Activated CD4-positive, CD25-positive, alpha-beta regulatory T cell treated with anti-CD3 and anti-CD28 coated beads, Interleukin-2, amount 50 U/mL, for 72 hours (primary cell): ENCODE data around the gene MLYCD.
"Not testable (repeated sequence)": the region's sequence is repeated elsewhere in the genome, so short reads cannot be mapped to it uniquely, and the experiment has no call there.

Source experiments
- DNase-seq: peaks from one replicate; pipeline ENCODE4 v3.0.0; 2021

Gene MLYCD

DNA sequence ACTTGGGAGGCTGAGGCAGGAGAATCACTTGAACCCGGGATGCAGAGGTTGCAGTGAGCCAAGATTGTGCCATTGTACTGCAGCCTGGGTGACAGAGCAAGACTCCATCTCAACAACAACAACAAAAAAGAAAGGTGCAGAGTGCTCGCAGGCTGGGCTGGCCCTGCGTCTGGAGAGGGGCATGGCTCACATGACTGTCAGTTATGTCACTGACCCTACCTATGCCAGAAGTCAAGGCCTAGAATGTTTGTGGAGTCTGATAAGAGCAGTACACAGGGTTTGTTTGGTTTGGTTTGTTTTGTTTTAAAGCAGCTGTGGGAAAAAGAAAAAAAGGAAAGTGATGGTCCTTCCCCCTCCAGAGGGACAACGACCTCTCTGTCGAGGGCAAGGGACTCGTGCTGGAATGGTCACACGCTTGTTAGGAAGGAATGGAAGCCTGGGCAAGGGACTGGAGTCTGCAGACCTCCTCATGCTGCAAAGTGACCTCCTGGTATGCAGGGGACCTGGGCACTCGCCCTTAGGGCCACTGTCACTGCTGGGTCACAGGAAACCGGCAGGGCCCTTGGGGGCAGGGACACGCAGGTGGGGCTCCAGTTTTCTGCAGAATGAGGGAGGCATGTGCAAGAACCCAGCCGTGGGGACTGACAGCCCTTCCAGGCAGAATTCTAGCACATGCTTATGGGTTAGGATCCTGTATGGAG lies 44.0 kb downstream of the MLYCD start:
- no peak for DNase-seq

DNA sequence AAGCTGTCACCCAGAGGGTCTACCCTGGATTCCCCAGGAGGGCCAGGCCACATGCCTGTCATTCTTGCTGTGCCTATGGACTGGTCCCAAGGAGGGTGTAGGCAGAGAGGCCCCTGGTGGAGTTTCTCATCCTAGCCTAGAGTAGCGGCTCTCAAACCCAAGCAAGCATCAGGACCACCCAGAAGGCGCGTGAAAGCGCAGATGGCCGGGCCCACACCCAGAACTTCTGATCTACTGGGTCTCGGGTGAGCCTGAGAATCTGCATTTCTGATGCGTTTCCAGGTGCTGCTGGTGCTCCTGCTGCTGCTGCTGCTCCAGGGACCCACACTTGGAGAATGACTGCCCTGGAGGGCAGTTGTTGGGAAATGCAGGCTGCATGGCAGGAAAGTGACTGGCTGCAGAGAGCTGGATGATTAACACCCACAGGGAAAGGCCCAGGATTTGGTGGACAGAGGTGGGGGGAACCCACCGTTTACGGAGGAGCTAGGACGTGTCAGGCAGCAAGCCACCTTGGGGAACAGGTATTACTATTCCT lies 44.7 kb downstream of the MLYCD start:
- DNase-seq, result no peak

DNA sequence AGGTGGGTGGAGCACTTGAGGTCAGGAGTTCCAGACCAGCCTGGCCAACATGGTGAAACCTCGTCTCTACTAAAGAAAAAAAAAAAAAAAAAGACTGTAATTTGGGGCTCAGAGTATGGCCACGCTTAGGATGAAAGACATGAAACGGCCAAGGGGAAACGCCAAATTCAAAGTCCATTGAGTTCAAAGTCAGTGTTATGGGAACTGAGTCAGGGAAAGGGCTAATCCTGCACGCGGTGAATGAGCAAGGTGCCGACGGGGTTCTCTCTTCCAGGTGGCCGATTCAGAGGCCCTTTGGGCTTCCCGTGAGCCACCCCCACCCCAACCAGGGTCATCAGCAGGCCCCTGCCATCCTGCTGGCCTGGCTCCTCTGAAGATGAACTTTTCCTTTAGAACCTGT lies 46.7 kb downstream of the MLYCD start:
- no peak for DNase-seq

DNA sequence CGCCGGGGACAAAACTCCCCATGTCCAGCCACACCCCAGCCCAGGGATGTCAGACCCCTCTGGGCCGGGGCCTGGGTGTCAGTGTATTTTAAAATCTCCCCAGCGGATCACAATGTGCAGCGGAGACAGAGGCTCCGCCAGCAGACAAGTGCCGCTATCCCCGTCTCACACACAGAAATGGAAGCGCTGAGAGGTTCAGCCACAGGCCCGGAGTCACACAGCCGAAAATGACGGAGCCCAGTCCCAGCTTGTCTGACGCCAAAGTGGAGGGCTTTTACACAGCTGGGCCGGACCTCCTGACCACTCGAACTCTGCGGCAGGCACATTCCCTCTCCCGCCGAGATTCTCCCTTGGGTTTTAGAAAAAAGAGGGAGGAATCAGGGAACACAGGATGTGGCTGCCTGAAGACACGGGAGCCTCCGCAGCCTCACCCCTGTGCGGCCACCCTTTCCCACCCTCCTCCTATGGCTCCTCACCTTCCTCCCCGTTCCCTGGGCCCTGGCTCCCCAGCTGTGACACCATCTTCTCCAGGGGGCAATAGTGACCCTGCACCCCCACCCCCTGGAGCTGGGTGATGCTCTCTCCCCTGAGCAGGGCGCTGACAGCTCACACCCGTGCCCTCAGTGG lies 47.4 kb downstream of the MLYCD start:
- no peak for DNase-seq

DNA sequence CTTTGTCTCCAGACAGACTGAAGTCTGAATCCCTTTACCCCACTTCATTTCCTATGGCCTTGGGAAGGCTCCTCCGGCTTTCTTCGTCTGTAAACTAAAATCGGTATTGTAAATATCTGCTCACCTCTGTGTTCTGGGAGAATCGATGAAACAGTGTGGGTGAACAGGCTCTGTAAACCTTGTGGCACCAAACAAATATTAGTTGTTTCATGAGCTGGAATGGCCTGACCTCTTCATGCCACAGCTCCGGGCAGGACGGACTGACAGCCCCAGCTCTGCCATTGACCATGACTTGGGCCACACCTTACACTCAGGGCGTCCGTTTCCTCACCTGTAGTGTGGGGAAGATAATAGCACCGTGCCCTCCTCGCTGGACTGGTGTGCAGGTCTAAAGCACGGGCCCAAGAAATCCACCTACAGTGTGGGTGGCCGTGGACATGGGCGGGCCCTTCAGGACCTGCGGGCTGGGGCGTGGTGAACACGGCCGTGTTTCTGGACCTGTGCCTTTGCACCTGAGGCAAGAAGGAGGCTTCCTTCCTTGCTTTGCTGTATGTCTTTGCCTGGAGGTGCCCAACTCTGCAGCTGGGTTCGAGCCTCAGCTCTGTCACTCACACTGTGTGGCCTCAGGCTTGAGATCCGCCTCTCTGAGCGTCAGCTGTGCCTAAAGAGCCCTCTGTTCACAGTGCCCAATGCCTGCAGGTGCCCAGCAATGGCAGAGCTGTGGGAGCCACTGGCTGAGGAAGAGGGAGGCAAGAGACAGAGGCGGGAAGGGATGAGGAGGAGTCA lies 48.1 kb downstream of the MLYCD start:
- DNase-seq, result no peak

DNA sequence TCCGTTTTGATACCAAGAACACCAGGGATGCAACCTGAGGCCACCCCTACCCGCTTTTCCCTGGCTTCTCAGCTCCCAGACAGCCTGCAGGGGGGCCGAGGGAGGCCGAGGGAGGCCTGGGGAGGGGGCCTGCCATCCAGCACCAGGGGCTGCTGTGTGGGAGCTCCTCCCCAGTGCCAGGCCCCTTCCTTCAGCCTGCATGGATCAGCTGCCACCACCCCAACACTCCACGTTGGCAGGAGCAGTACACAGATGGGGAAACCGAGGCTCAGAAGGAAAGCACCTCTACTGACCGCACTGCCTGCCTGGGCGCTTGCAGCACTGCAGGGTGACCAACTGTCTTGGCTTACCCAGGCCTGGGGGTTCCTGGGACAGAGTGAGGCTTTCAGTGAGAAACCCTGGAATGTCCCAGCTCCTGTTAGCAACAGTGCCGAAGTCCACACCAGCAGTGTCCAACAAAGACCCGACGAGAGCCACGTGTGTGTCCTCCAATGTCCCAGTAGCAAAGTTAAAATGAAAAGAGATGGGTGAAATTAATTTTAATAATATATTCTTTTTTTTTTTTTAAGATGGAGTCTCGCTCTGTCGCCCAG lies 48.8 kb downstream of the MLYCD start:
- DNase-seq, result no peak

DNA sequence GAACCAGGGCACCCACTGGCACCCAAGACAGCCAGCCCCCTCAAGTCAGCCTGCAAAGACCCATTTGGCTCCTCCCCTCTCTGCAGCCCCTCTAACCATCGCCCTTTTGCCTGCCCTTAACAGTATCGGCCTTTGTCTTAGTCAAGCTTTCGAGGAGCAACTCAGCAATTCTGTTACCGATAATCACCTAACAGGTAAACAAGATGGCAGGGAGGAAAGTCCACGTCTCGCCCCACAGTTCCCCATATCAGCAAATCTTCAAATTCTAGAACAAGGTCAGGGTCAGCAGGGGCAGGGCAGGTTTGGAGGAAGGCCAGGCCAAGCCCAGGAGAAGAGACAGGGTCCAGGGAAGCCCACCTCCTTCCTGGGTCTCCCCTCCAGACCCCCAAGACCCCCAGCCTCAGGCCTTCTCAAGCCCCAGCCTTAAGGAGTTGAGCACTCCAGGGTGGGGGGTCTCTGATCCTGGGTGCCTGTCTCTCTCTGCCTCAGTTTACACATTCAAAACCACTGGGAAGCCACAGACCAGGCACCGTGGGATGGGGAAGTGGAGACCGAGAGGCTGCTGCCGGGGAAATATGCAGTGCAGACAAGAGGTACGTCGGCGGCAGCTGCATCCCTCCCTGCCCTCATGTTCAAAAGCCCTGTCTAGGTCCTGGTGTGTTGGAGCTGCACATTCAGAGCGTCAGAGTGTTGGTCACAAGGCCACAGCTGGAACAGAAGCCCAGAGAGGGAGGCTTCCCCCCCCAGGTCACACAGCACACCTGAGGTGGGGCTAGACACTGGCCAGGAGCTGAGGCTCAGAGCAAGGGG lies 50.2 kb downstream of the MLYCD start:
- no peak for DNase-seq

DNA sequence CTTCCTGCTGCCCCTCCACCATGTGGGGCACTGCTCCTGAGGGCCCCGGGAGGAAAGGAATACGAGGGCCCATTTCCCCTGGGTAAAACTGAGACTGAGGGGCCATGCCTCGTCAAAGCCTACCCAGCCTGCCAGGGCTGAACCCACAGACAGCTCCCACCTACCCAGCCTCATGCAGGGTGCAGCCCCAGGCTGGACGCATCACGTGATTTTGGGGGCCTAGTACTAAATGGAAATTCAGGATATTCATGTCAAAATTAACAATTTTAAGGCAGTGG lies 50.7 kb downstream of the MLYCD start:
- no peak for DNase-seq

DNA sequence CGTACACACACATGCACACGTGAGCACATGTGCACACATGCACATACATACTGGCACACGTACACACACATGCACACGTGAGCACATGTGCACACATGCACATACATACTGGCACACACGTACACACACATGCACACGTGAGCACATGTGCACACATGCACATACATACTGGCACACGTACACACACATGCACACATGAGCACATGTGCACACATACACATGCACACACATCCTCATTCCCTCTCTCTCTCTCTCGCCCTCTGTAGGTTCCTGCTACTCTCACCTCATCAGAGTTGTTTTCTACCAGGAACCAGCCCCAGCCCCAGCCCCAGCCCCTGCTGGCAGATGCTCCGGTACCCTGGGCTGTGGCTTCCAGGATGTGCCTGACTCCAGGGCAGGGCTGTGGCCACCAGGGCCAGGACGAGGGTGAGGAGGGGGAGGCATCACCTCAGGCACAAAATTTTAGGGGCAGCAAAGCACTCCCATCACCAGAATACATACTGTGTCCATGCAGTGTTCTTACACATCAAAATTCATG lies 52.0 kb downstream of the MLYCD start:
- not testable (repeated sequence) for DNase-seq

DNA sequence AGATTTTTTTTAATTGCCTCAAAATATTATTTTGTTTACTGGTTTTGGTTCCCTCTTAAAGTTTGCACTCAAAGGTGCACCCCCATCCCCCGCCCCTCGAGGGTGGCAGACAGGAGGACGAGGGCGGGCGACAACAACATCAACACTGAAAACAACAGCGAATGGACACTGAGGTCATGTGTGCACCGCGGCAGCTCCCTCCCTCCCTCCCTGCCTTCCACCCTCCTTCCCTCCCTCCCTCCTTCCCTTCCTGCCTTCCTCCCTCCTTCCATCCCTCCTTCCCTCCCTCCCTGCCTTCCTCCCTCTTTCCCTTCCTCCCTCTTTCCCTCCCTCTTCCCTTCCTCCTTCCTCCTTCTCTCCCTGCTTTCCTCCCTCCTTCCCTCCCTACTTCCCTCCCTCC lies 52.6 kb downstream of the MLYCD start:
- no peak for DNase-seq

DNA sequence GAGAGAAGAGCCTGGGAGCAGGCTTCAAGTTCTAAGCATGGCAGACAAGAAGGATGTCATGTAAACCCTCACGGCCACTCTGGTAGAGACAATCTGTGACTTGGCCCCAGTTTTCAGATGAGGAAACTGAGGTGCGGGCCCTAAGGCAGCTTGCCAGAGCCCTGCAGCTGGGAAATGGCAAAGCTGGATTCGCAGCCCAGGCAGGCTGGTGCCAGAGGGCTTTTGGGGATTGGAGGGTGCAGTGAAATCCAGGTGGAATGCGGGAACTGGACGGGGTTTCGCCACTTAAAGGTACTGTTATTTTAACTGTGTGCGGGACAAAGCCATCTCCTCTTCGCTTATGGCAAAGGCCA lies 53.6 kb downstream of the MLYCD start:
- no peak for DNase-seq

DNA sequence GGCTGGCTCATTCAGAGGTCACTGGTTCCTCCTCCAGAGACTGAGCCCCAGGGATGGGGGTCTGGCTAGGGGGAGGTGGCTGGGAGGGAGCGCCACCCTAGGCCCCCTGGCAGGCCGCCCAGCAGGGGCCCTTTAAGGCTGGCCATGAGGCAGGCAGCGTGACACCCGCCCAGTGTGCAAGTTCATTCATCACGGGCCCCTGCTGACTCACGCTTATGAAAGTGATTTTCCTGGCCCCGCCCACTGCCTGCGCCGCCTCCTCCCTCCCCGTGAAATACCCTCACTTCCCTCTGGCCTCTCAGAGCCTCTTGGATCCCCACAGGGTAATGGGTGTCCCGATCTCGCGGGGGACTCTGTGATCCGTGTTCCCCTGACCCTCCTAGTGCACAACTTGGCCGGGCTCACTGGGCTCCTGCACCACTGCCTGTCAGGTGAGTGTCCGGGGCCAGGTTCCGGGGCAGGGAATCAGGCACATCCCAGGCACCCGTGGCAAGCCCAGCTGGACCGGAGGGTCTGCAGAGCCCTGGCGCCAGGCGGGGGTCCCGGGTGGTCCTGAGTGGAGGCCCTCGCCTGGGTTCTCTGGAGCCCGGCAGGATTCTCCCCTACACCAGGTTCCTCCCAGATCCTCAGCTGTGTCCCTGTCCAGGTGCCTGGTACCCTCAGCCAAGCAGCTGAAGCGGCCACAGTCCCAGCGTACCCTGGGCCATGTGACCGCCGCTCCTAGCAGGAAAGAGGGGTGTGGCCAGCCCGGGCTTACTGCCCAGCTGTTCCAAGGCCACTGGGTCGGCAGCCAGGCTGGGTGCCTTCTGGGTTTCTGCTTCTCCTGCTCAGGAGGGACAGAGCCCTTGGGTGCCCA lies 54.3 kb downstream of the MLYCD start, which contains the start of gene OSGIN1:
TSS of gene OSGIN1 (plus strand) at position 301 of the 856 bp plus-strand sequence. CDS start 4,432 bp downstream, outside the sequence.
- peak; percentile 72 for DNase-seq

DNA sequence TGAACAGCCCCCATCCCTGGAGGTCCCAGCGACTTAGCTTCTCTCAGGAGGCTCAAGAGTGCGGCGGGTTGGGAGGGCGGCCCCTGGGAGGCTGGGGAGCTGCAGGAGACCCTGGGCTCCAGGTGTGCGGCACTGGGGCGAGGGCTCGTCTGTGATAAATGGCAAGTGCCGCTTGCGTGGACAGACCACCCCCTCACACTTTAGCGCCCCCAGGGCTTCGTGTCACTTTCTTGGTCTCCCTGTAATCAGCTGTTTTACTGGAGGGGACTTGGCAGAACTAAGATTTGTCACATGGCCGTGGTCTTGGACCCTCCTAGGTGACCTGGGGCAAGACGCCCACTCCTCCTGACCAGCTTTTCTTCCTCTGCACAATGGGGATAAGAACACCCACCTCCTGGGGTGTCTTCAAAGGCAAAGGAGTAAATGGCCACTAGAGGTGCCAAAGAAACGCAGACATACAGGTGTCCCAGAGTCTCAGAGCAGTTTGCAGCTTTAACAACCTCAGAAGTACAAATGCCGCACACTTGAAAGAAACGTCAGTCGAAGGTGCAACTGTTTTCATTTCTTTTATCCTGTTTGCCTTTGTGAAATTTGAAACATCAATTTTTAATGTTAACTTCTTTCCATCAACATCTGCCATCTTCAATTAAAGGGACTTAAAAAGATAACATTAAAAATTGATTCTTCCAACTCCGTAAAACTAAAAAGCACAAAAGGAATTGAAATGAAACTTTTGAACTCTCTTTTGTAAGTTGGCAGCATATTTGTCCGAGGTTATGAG lies 55.1 kb downstream of the MLYCD start:
- DNase-seq, result no peak

DNA sequence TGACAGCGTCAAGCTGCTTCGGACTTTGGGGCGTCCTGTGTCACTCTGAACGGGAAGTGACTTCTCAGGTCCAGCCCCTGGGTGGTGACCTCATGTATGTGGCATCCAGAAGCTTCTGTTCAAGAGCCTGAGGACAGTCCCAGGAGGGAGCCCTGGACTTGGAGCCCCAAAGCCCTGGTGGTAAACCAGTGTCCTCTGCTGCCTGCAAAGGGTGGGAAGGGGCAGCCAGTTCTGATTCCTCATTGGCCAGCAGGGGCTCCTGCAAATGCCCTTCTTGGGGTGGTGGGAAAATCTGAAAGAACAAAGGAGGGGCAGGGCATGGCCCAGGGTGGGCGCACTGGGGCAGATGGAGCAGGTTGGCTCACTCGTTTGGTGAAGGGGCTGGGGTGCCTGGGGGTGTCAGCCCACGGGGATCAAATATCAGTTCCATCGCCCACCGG lies 55.7 kb downstream of the MLYCD start:
- DNase-seq, result no peak

DNA sequence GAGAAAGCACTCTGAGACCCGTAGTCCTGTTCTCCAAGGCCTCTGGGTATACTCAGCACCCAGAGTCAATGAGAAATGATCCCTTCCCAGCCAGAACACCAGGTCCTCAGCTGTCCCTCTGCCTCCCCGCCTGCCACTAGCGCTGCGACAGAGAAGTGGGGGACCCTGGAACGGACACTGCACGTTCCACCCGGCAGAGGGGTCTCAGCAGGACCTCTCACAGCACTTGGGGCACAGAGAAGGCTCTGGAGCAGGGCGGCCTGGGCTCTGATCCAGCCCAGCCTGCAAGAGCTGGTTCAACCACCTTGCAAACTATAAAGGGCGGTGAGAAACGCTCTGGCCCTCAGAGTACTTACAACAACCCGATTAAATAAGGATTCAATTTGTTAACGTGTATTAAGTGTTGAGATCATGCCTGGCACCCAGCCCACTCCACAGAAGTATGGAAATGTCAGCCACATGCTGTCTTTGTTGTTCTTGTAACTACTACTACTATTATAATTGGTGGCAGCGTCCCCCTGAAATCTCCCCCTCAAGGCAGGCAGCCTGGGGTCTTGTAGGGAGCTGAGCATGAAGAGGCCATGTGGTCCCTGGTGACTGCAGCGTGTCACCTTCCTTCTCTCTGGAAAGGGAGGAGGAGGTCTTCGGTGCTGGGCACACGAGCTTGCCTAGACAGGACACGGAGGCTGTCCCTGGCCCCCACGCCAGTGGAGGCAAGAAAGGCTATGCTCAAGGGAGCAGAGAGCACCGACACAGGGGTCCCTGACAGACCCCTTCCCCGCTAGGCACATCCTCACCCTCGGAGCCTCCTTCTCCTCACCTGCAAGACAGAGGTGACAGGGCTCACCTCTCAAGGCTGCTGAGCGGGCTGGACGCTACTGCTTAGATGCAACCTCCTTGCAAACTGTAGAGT lies 56.6 kb downstream of the MLYCD start:
- DNase-seq, result no peak

DNA sequence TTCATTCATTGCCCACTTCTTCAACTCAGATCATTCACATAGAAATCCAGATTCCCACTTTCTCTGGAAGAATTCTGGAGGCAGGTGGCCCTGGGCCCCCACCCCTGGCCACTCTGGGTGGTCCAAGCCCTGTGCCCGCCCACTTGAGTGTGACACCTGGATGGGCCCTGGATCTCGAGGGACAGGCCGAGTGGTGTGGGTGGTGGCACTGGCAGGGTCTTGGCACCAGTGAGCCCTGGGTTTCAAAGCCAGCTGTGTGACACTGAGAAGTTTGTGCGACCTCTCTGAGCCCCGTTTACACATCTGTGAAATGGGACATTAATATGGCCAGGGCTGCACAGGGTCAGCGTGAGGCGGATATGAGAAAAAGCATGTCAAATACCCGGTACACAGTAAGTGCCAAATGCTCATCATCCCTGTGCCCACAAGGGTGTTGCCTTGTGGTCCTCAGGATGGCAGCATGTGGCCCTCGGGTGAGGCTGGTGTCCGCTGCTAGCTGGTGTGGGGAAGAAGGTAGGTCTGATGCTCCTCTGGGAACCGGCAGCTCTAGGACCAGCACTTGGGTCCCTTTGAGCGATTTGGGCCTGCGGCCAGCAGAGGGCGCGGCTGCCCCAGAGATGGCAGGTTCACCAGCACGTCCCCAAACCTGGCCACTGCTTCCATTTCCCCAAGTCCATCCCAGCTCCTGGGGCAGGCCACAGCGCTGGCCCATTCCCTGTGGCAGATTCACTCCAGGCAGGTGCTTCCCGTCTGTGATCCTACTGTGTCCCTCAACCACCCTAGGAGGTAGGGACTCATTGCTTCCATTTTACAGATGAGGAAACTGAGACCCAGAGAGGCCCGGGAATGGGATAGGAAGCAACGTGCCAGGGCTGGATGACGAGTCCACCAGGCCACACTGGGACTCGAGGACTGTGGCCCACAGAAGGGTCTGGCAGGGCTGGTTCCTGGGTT lies 57.7 kb downstream of the MLYCD start:
- DNase-seq, result peak; percentile 79

DNA sequence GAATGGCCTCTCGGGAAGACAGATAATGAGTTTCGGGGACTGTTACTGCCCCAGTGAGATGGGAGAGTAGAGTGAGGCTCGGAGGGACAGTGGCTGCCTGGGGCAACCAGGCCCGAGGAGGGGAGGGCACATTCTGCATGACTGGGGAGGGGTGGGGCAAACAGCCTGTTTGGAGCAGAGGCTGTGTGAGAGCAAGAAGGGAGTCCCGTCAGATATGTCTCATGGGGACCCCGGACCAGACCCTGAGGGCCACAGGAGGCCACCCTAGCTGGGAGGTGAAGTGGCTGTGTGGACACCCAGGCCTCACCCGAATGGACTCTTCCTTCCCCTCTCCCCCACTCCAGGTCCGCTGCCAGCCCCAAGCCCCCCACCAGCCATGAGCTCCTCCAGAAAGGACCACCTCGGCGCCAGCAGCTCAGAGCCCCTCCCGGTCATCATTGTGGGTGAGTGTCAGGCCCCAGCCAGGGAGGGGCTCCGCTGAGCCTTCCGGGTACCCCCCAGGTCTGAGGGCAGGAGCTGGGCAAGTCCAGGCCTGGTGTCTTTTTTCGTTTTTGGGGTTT lies 58.5 kb downstream of the MLYCD start:
- DNase-seq, result no peak
